HG03066 (cell line): ENCODE results near the gene NRG3.
"Not testable (repeated sequence)": the region's sequence is repeated elsewhere in the genome, so short reads cannot be mapped to it uniquely, and the experiment has no call there.

ENCODE experiments used
- ATAC-seq: cut with Tn5 transposase; IDR thresholded peaks from one replicate; pipeline ENCODE4 v1.9.1; 2021; ENCODE audit warnings: low read depth; ENCODE audit not compliant: unreplicated experiment

The NRG3 gene

GRCh38 chr10:82267014-82267413 lies 392.0 kb downstream of the NRG3 start:
- no peak for ATAC-seq

GRCh38 chr10:82267465-82267864 lies 392.5 kb downstream of the NRG3 start:
- no peak for ATAC-seq

GRCh38 chr10:82267960-82268359 lies 393.0 kb downstream of the NRG3 start:
- no peak for ATAC-seq

GRCh38 chr10:82277591-82277990 lies 402.6 kb downstream of the NRG3 start:
- ATAC-seq, result no peak

- peak; percentile 72 for ATAC-seq
These were observed 403.6 kb downstream of the NRG3 start for GRCh38 chr10:82278401-82279182.

- ATAC-seq, result no peak
These were observed 407.9 kb downstream of the NRG3 start for GRCh38 chr10:82282782-82283456.

- ATAC-seq, result no peak
These were observed 409.2 kb downstream of the NRG3 start for GRCh38 chr10:82284180-82284579.

GRCh38 chr10:82288461-82288881 lies 413.5 kb downstream of the NRG3 start:
- ATAC-seq, result no peak

GRCh38 chr10:82289945-82290344 lies 415.0 kb downstream of the NRG3 start:
- no peak for ATAC-seq

- ATAC-seq, result no peak
These were observed 419.9 kb downstream of the NRG3 start for GRCh38 chr10:82294874-82295378.

- ATAC-seq, result no peak
These were observed 433.6 kb downstream of the NRG3 start for GRCh38 chr10:82308641-82309040.

- no peak for ATAC-seq
These were observed 435.8 kb downstream of the NRG3 start for GRCh38 chr10:82310839-82311238.

- no peak for ATAC-seq
These were observed 438.4 kb downstream of the NRG3 start for GRCh38 chr10:82313401-82313800.

- no peak for ATAC-seq
These were observed 443.5 kb downstream of the NRG3 start for GRCh38 chr10:82318534-82318933.

- no peak for ATAC-seq
These were observed 444.1 kb downstream of the NRG3 start for GRCh38 chr10:82319074-82319473.

- no peak for ATAC-seq
These were observed 444.6 kb downstream of the NRG3 start for GRCh38 chr10:82319562-82319961.

- ATAC-seq, result no peak
These were observed 446.7 kb downstream of the NRG3 start for GRCh38 chr10:82321724-82322123.

GRCh38 chr10:82331716-82332115 lies 456.7 kb downstream of the NRG3 start:
- no peak for ATAC-seq

GRCh38 chr10:82335831-82336230 lies 460.8 kb downstream of the NRG3 start:
- no peak for ATAC-seq

- no peak for ATAC-seq
These were observed 465.2 kb downstream of the NRG3 start for GRCh38 chr10:82340166-82340565.

GRCh38 chr10:82349590-82349989 lies 474.6 kb downstream of the NRG3 start:
- not testable (repeated sequence) for ATAC-seq

- no peak for ATAC-seq
These were observed 478.4 kb downstream of the NRG3 start for GRCh38 chr10:82353381-82353780.
